HCT116 (cell line): ENCODE data around the gene HK1.

Experiments
- EZH2phosphoT487 ChIP-seq: fragments of 200-600 bp; IDR thresholded peaks from 2 replicates; pipeline ENCODE4 v1.6.1; 2018; ENCODE audit warnings: antibody characterized with exemption, borderline replicate concordance
- RAD21 ChIP-seq: IDR thresholded peaks from 2 replicates; pipeline ENCODE4 v1.6.1; 2012; ENCODE audit warnings: low read depth, mild to moderate bottlenecking
- SIN3A ChIP-seq: IDR thresholded peaks from 2 replicates; pipeline ENCODE4 v1.6.1; 2012; ENCODE audit warnings: low read depth
- TF ChIP-seq, protein P1 (sequence below), 3 experiments: fragments of 200-600 bp in 1 of 3; sonication (generic) in 1 of 3; IDR thresholded peaks in 2 of 3; conservative IDR thresholded peaks in 1 of 3; 2 replicates each; pipeline ENCODE4 v1.5.1; 2012 to 2017; ENCODE audit warnings: low read depth in 2 of 3, low read length in 2 of 3, antibody characterized with exemption in 1 of 3, borderline replicate concordance in 1 of 3, control low read depth in 1 of 3, mild to moderate bottlenecking in 1 of 3, mixed read lengths in 1 of 3, mixed run types in 1 of 3, moderate library complexity in 1 of 3; ENCODE audit not compliant: insufficient read depth in 1 of 3
- TF ChIP-seq, protein P2 (sequence below): IDR thresholded peaks from 2 replicates; pipeline ENCODE4 v1.6.1; 2012; ENCODE audit warnings: low read depth

DNA sequence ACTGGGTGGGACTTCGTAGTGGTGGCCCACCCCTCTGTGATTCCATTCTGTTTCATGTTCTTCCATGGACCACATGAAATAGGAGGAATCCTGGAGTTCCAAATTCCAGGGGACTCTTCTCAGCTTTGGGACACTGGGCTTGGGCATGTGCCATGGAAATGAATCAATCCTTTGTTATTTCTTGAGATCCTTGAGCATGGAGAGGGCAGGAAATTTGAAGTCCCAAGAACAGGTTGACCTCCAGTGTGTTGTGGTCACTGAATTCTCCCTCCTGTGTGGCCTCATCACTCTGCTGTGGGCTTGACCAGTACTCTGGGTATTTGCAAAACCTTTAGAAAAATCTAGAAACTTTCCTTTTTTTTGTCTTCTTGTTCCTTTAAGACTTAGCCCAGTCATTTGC is 115.7 kb downstream of the HK1 start:
- TF ChIP-seq, protein P1, sequence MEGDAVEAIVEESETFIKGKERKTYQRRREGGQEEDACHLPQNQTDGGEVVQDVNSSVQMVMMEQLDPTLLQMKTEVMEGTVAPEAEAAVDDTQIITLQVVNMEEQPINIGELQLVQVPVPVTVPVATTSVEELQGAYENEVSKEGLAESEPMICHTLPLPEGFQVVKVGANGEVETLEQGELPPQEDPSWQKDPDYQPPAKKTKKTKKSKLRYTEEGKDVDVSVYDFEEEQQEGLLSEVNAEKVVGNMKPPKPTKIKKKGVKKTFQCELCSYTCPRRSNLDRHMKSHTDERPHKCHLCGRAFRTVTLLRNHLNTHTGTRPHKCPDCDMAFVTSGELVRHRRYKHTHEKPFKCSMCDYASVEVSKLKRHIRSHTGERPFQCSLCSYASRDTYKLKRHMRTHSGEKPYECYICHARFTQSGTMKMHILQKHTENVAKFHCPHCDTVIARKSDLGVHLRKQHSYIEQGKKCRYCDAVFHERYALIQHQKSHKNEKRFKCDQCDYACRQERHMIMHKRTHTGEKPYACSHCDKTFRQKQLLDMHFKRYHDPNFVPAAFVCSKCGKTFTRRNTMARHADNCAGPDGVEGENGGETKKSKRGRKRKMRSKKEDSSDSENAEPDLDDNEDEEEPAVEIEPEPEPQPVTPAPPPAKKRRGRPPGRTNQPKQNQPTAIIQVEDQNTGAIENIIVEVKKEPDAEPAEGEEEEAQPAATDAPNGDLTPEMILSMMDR (IDR thresholded peaks at IDR 0.05 in 2 of 3, conservative IDR thresholded peaks at IDR 0.05 in 1 of 3; ENCODE audit: borderline replicate concordance in 1 of 3, insufficient read depth in 1 of 3, low read depth in 2 of 3, low read length in 2 of 3), result no peak
- no peak for TF ChIP-seq SIN3A
- TF ChIP-seq RAD21, result no peak
- no peak for TF ChIP-seq EZH2phosphoT487
- TF ChIP-seq, protein P2, sequence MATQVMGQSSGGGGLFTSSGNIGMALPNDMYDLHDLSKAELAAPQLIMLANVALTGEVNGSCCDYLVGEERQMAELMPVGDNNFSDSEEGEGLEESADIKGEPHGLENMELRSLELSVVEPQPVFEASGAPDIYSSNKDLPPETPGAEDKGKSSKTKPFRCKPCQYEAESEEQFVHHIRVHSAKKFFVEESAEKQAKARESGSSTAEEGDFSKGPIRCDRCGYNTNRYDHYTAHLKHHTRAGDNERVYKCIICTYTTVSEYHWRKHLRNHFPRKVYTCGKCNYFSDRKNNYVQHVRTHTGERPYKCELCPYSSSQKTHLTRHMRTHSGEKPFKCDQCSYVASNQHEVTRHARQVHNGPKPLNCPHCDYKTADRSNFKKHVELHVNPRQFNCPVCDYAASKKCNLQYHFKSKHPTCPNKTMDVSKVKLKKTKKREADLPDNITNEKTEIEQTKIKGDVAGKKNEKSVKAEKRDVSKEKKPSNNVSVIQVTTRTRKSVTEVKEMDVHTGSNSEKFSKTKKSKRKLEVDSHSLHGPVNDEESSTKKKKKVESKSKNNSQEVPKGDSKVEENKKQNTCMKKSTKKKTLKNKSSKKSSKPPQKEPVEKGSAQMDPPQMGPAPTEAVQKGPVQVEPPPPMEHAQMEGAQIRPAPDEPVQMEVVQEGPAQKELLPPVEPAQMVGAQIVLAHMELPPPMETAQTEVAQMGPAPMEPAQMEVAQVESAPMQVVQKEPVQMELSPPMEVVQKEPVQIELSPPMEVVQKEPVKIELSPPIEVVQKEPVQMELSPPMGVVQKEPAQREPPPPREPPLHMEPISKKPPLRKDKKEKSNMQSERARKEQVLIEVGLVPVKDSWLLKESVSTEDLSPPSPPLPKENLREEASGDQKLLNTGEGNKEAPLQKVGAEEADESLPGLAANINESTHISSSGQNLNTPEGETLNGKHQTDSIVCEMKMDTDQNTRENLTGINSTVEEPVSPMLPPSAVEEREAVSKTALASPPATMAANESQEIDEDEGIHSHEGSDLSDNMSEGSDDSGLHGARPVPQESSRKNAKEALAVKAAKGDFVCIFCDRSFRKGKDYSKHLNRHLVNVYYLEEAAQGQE, result no peak
